ENCODE measurements around the gene STAT1. TPM values are rescaled to one million over a fixed set of nuclear protein-coding genes. Genes with fewer than 3 reads are reported as not detected.

STAT1 gene
- polyA plus RNA-seq, 1 experiment: 130 TPM

- ChIA-PET CTCF (interaction anchor here (1.0 kb wide), 1 partner anchor 9 kb away, joined by 4 read pairs; no protein-coding TSS in a partner anchor), POLR2A (interaction anchor here (1.0 to 2.6 kb wide), 5 partner anchors 9 to 41 kb away, joined by 3 to 18 read pairs (median 5); no protein-coding TSS in a partner anchor)
- H3K9me3 ChIP-seq (ENCODE audit: control insufficient read depth, insufficient read depth, low read length): no peaks in the 10 kb centered on the region
- H3K27ac ChIP-seq (ENCODE audit: low read depth, low read length): peak overlapping the region; percentile 99
- peak; percentile 93 for DNase-seq (ENCODE audit: low read depth, low spot score)
- peak overlapping the region; percentile 85 for H3K4me3 ChIP-seq (ENCODE audit: low read depth, low read length)
- no peak for TF ChIP-seq CTCF (IDR thresholded peaks at IDR 0.05; ENCODE audit: low read depth, low read length)
- H3K27me3 ChIP-seq (ENCODE audit: control insufficient read depth, insufficient read depth, low read length): no peaks in the 10 kb centered on the region
Measured at GRCh38 chr2:191020221-191020741, 6.3 kb upstream of the STAT1 start.

- no peak for TF ChIP-seq CTCF (IDR thresholded peaks at IDR 0.05; ENCODE audit: low read depth, low read length)
- no peak overlapping the region for H3K27ac ChIP-seq (ENCODE audit: low read depth, low read length)
- ChIA-PET POLR2A (interaction anchor here (0.6 to 2.6 kb wide), 4 partner anchors 16 to 758 kb away, joined by 3 to 18 read pairs (median 4); no protein-coding TSS in a partner anchor), CTCF (interaction anchor here (0.8 kb wide), 1 partner anchor 503 kb away, joined by 3 read pairs; no protein-coding TSS in a partner anchor)
- no peaks in the 10 kb centered on the region for H3K9me3 ChIP-seq (ENCODE audit: control insufficient read depth, insufficient read depth, low read length)
- H3K4me3 ChIP-seq (ENCODE audit: low read depth, low read length): no peak overlapping the region
- no peak for DNase-seq (ENCODE audit: low read depth, low spot score)
- no peaks in the 10 kb centered on the region for H3K27me3 ChIP-seq (ENCODE audit: control insufficient read depth, insufficient read depth, low read length)
Measured at GRCh38 chr2:191019376-191019775, 5.4 kb upstream of the STAT1 start.

GRCh38 chr2:191018643-191019119, 4.7 kb upstream of the STAT1 start:
- ChIA-PET CTCF (no interaction called here), POLR2A (interaction anchor here (2.6 kb wide), 1 partner anchor 32 kb away, joined by 18 read pairs; no protein-coding TSS in a partner anchor)
- DNase-seq (ENCODE audit: low read depth, low spot score): no peak
- Histone ChIP-seq H3K27me3 (ENCODE audit: control insufficient read depth, insufficient read depth, low read length) (no peaks in the 10 kb centered on the region), H3K4me3 (ENCODE audit: low read depth, low read length) (no peak overlapping the region), H3K9me3 (ENCODE audit: control insufficient read depth, insufficient read depth, low read length) (no peaks in the 10 kb centered on the region), H3K27ac (ENCODE audit: low read depth, low read length) (no peak overlapping the region)
- TF ChIP-seq CTCF (IDR thresholded peaks at IDR 0.05; ENCODE audit: low read depth, low read length): no peak

- H3K27ac ChIP-seq (ENCODE audit: low read depth, low read length): no peak overlapping the region
- POLR2A ChIA-PET: no interaction called here
- TF ChIP-seq CTCF (IDR thresholded peaks at IDR 0.05; ENCODE audit: low read depth, low read length): no peak
- H3K27me3 ChIP-seq (ENCODE audit: control insufficient read depth, insufficient read depth, low read length): no peaks in the 10 kb centered on the region
- H3K4me3 ChIP-seq (ENCODE audit: low read depth, low read length): no peak overlapping the region
- CTCF ChIA-PET: no interaction called here
- H3K9me3 ChIP-seq (ENCODE audit: control insufficient read depth, insufficient read depth, low read length): no peaks in the 10 kb centered on the region
- no peak for DNase-seq (ENCODE audit: low read depth, low spot score)
Measured at GRCh38 chr2:191018048-191018447, 4.1 kb upstream of the STAT1 start.

- no peak overlapping the region for H3K4me3 ChIP-seq (ENCODE audit: low read depth, low read length)
- H3K27me3 ChIP-seq (ENCODE audit: control insufficient read depth, insufficient read depth, low read length): no peaks in the 10 kb centered on the region
- ChIA-PET CTCF (interaction anchor here (1.0 kb wide), 1 partner anchor 24 kb away, joined by 3 read pairs; no protein-coding TSS in a partner anchor), POLR2A (no interaction called here)
- no peak for TF ChIP-seq CTCF (IDR thresholded peaks at IDR 0.05; ENCODE audit: low read depth, low read length)
- no peak for DNase-seq (ENCODE audit: low read depth, low spot score)
- H3K9me3 ChIP-seq (ENCODE audit: control insufficient read depth, insufficient read depth, low read length): no peaks in the 10 kb centered on the region
- no peak overlapping the region for H3K27ac ChIP-seq (ENCODE audit: low read depth, low read length)
Measured at GRCh38 chr2:191015831-191016230, 1.9 kb upstream of the STAT1 start.
